ENCODE data around the gene ALDH4A1.
"Not testable (repeated sequence)": the region's sequence is repeated elsewhere in the genome, so short reads cannot be mapped to it uniquely, and the experiment has no call there.

Gene ALDH4A1

DNA sequence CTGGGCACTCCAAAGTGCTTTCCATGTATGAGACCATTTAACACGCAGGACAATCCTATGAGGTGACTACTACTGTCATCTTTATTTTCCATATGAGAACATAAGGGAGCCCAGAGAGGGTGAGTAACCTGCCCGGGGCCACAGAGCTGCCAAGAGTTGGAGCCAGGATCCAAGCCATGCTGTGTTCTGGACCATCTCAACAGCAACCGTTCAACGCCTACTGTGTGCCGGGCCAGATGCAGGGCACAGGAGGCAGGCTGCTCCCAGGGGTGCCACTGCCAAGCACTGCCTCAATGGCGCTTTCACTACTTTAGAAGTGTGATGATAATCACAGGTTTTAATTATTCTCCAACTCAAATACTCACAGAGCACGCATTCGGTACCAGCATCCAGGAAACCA, 3.8 kb downstream of the ALDH4A1 start:
- DNase-seq (ENCODE audit: low read depth), result no peak

GRCh38 chr1:18895317-18895716, 7.0 kb downstream of the ALDH4A1 start:
- DNase-seq (ENCODE audit: low read depth), result no peak

GRCh38 chr1:18893120-18893519, 9.2 kb downstream of the ALDH4A1 start:
- DNase-seq (ENCODE audit: low read depth), result no peak

DNA sequence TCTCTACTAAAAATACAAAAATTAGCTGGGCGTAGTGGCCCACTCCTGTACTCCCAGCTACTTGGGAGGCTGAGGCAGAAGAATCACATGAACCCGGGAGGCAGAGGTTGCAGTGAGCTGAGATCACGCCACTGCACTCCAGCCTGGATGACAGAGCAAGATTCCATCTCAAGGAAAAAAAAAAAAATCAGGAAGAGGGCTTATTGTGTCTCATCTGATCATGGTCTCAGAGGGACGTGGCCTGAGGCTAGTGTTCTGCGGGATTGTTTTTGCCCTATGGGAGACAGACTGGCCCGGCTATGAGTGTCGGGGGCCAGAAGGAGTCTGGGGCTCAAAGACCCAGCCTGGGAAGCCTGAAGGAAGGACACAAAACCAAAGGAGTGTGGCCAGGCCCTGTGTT, 10.5 kb downstream of the ALDH4A1 start:
- not testable (repeated sequence) for DNase-seq (ENCODE audit: low read depth)

DNA sequence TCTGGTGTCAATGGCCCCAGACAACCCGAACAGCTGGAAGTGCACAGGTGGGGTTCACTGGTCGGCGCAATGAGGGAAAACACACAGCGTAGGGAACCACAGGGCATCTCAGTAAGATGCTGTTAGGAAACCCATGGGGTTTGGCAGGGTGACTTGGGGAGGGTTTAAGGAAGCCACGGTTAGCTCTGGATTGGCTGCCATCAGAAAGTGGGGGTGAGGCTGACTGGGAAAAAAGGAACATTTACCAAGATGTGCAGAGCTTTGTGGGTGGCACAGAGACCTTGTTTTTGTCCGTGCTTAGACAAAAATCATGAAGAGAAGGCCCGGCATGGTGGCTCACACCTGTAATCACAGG, 11.0 kb downstream of the ALDH4A1 start:
- DNase-seq (ENCODE audit: low read depth), result no peak

- DNase-seq (ENCODE audit: low read depth), result no peak
Observed at GRCh38 chr1:18890706-18891425, 11.5 kb downstream of the ALDH4A1 start.

- DNase-seq (ENCODE audit: low read depth), result no peak
Observed at GRCh38 chr1:18886003-18886335, 16.4 kb downstream of the ALDH4A1 start.

DNA sequence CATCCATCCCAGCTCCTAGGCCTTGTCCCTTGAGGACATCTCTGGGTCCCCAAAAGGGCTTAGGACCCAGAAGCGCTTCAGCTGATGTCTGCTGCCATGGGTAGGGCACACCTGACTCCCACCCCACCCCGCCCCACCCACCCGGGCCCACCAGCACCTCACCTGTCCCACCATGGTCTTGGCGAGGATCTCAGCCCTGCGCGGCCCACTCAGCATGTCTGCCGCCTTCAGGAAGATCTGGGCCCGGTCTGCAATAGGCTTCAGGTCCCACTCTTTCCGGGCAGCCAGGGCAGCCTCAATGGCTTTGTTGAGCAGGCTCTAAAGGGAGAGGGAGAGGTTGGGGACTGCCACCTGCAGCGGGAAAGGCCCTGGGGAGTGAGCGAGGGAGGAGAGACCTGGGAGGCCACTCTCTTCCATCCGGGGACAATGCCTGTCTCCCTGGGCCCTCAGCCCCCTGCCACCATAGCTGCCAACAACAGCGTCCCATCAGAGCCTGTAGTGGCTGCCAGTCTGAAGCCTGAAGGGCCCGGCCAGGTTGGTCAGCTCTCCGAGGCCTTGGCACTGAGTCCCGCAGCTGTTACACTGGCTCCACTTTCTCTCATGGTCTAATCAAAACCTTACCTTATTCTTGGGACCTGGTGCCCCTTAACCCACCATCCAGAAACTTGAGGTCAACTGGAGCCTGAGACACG, 16.9 kb downstream of the ALDH4A1 start:
- no peak for DNase-seq (ENCODE audit: low read depth)

- no peak for DNase-seq (ENCODE audit: low read depth)
Observed at GRCh38 chr1:18884727-18885126, 17.6 kb downstream of the ALDH4A1 start.

GRCh38 chr1:18884419-18884717, 18.0 kb downstream of the ALDH4A1 start:
- DNase-seq (ENCODE audit: low read depth), result no peak

DNA sequence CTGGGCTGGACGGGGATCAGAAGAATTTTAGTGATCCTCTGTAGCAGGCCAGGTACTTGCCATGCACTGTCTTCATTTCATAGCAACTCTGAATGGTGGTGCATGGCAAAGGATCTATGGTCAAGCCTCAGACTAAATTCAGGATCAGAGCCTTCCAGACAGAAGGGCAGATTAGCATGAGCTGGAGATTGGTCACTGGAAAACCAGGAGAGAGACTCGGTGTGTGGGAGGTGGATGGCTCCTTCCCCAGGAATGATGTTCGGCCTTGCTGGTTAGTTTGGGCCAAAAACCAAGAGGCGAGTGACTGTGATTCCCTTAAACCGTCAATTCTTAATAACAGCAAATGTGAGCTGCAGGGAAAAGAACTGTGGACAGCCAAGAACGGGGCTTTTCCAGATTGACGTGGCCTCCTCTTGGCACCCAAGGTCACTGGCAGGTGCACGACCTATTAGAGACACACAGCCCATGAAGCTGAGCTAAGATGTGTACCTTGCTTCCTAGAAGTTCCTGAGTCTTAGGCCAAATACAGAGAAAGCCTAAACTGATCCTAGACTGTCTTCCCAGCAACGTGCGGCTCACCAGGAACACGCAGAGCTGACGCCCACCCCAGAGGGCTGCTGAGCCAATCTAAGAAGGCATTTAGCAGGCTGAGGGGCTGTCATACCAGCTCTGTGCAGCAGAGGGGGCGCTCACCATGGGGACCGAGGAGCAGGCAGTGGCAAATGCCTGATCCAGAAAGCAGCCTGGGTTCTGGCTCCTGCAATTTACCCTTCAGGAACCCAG, 18.5 kb downstream of the ALDH4A1 start:
- peak; percentile 45 for DNase-seq (ENCODE audit: low read depth)

- no peak for DNase-seq (ENCODE audit: low read depth)
Observed at GRCh38 chr1:18883079-18883478, 19.3 kb downstream of the ALDH4A1 start.

- no peak for DNase-seq (ENCODE audit: low read depth)
Observed at GRCh38 chr1:18882486-18882885, 19.9 kb downstream of the ALDH4A1 start.

DNA sequence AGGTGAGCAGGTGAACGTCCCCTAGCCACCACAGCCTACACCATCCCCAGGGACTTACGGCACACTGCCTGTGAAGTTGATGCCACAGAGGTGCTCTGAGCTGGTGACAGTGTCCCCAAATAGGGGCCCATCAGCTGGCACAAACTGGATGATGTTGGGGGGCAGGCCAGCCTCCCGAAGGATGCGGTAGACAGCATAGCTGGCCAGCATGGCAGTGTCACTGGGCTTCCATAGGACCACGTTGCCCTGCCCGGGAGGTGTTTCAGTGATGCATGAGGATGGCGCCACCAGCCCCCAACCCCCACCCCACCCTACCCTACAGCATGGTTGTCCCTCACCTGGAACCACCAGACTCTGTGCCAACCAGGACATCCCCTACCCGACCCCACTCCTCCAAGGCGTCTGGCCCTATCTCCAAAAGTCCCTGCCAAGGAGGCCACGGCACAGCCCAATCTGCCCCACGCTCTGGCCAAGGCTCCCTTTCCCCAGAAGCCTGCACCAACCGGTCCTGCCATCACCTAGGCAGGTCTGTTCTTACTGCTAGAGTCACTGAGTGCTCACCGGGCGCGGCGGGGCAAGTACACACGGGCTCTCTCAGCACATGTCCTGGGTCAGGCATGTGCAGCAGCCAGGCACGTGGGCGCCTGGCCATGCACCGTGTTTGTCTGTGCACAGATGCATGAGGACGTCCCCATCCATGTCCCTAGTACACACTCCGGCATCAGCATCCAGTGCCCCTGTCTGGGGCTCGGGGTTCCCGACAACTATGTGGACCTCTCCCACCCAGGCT, 20.5 kb downstream of the ALDH4A1 start:
- DNase-seq (ENCODE audit: low read depth), result no peak

GRCh38 chr1:18881164-18881563, 21.2 kb downstream of the ALDH4A1 start:
- DNase-seq (ENCODE audit: low read depth), result no peak

DNA sequence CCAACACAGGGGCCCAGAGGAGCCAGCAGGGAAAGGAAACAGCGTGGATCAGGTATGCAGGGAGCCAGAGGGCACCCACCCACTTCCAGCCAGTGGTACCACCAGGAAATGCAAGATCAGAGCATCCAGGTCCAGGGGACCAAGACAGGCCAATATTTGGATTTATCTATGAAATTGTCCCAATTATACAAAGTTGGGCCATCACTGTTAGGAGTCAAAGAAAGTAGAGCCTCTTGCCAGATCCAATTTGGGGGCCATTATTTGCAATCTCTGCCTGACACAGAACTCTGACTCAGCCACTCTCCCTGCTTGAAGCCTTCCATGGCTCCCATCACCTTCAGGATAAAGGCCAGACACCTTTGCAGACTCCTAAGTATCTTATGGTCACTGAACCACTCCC, 21.8 kb downstream of the ALDH4A1 start:
- no peak for DNase-seq (ENCODE audit: low read depth)

DNA sequence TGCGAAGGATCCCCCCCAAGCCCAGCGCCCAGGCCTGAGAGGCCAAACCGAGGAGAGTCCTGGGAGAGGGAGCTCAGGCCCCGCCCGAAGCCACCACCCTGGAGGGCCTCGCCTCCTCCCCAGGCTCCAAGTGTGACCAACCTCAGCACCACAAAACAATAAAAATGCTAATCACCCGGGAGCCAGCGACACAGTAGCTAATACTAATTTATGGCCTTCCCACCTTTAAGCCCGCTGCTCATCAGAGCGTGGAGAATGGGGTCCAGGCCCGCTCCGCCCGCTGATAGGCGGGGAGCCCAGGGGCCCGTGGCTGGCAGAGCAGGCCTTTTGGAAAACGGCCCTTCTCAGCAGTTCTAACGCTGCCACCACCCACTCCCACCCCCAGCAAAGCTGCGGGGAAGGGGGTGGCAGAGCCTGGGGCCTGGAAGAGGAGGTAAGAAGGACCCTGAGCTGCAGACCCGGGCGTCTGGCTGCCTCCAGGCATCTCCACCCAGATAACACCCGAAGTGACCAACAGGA, 22.5 kb downstream of the ALDH4A1 start:
- no peak for DNase-seq (ENCODE audit: low read depth)

DNA sequence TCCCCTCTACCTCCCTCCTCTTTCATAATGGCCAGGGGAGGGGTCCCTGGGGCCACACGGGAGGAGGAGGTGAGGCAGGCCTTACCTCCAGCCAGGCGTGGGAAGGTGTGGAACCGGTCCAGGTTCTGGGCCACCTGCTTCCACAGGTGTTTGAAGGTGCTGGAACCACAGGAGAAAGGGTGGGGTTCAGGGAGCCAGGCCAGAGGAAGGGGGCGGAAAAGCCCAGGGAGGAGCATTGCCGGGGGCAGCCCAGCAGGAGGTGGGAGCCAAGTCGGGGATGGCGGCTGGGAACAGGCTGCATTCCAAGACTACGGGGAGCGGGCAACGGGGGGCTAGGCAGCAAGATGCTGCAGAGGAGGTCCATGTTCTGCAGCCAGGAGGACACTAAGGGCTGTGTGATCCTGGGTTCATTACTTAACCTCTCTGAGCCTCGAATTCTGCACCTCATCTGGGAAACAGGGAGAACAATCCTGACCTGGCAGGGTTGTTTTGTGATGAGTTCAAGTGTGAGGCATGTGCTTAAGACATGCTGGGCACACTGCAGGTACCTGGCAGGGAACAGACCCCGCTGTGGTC, 23.1 kb downstream of the ALDH4A1 start:
- no peak for DNase-seq (ENCODE audit: low read depth)

DNA sequence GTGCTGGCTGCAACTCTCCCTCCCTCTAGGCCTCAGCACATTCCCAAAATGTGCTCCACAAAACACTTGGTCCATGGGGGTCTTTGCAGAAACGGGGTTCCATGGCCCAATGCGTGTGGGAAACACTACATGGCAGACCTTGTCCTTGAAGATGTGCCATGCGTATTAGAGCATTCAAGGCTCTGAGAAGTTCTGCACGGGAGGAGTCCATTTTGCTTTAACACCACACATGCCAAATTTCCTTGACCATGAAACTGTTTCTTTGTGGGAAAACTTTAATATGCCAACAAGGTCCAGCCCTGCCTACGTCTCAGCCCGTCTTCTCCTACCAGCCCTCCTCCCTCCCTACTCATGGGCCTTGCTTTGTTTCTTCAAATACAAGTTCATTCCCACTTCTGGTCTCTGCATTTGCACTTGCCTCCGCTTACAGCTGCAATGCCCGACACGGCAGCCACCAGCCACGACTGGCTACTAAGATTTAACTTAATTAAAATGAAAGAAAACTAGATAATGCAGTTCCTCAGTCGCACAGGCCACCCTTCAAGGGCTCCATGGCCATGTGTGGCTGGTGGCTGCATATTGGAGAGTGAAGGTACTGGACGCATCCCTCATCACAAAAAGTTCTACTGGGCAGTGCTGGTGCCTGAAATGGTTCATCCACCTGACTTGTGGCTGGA, 23.7 kb downstream of the ALDH4A1 start:
- DNase-seq (ENCODE audit: low read depth), result no peak

GRCh38 chr1:18877282-18877681, 25.1 kb downstream of the ALDH4A1 start:
- no peak for DNase-seq (ENCODE audit: low read depth)

- no peak for DNase-seq (ENCODE audit: low read depth)
Observed at GRCh38 chr1:18876210-18876609, 26.1 kb downstream of the ALDH4A1 start.

- no peak for DNase-seq (ENCODE audit: low read depth)
Observed at GRCh38 chr1:18875796-18876128, 26.6 kb downstream of the ALDH4A1 start.
